Mammary epithelial cell (primary cell): ENCODE measurements around the gene CMTM8.

ENCODE experiments used
- EZH2 ChIP-seq: IDR thresholded peaks from 2 replicates; pipeline ENCODE4 v1.6.1; 2012; ENCODE audit warnings: low read length, inconsistent platforms, borderline replicate concordance
- TF ChIP-seq, protein P1 (sequence below), 2 donors: IDR thresholded peaks in 1 of 2; conservative IDR thresholded peaks in 1 of 2; 2 replicates each; pipeline ENCODE4 v1.5.1; 2011 to 2012; ENCODE audit warnings: inconsistent platforms in 2 of 2, low read length in 2 of 2, mild to moderate bottlenecking in 2 of 2, control low read depth in 1 of 2, low read depth in 1 of 2; ENCODE audit not compliant: insufficient read depth in 1 of 2; ENCODE audit errors: extremely low read depth in 1 of 2

DNA sequence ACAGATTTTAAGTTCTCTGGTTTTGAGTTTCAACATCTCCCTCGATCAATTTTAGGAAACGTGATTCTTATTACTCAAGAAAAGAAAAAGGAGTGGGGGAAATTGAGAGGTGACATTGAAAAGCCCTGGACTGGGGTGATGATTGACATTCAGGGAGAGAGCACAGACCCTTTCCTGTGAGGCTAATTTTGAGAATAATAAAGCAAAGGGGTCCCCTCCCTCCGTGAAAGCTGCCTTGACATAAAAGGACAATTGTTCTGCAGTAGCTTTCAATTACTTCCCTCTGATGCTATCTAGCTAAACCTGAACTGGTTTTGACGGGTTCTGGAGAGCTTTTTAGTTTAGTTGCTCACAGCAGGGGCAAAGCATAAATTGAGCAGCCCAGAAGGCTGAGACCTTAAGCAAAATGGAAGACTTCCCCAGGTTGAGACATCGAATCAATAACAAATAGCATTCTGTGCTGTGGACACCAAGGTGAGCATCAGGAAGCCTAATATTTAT lies 14.4 kb upstream of the CMTM8 start:
- TF ChIP-seq, protein P1, sequence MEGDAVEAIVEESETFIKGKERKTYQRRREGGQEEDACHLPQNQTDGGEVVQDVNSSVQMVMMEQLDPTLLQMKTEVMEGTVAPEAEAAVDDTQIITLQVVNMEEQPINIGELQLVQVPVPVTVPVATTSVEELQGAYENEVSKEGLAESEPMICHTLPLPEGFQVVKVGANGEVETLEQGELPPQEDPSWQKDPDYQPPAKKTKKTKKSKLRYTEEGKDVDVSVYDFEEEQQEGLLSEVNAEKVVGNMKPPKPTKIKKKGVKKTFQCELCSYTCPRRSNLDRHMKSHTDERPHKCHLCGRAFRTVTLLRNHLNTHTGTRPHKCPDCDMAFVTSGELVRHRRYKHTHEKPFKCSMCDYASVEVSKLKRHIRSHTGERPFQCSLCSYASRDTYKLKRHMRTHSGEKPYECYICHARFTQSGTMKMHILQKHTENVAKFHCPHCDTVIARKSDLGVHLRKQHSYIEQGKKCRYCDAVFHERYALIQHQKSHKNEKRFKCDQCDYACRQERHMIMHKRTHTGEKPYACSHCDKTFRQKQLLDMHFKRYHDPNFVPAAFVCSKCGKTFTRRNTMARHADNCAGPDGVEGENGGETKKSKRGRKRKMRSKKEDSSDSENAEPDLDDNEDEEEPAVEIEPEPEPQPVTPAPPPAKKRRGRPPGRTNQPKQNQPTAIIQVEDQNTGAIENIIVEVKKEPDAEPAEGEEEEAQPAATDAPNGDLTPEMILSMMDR (conservative IDR thresholded peaks at IDR 0.05 in 1 of 2, IDR thresholded peaks at IDR 0.05 in 1 of 2; ENCODE audit: extremely low read depth in 1 of 2, insufficient read depth in 1 of 2, low read depth in 1 of 2, low read length in 2 of 2), result no peak
- TF ChIP-seq EZH2, result no peak
